Suprapubic skin (tissue), 4 donors: Measurements from ENCODE around the gene CXCR5. TPM values are rescaled to one million over a fixed set of nuclear protein-coding genes. Genes with fewer than 3 reads are reported as not detected.

Source experiments
- DNase-seq, 2 donors: peaks; one replicate each; pipeline ENCODE4 v3.0.0-alpha.2; 2019; ENCODE audit warnings: low spot score in 2 of 2
- H3K27ac ChIP-seq: fragments of 200-600 bp; sonication (generic); one replicate; pipeline ENCODE4 v1.5.1; 2019
- H3K27me3 ChIP-seq: fragments of 200-600 bp; sonication (generic); one replicate; pipeline ENCODE4 v1.5.1; 2019
- H3K36me3 ChIP-seq: fragments of 200-600 bp; sonication (generic); one replicate; pipeline ENCODE4 v1.5.1; 2019
- H3K4me1 ChIP-seq: fragments of 200-600 bp; sonication (generic); one replicate; pipeline ENCODE4 v1.5.1; 2019
- H3K4me3 ChIP-seq: fragments of 200-600 bp; sonication (generic); one replicate; pipeline ENCODE4 v1.5.1; 2019; ENCODE audit warnings: mild to moderate bottlenecking
- H3K9me3 ChIP-seq: fragments of 200-600 bp; sonication (generic); one replicate; pipeline ENCODE4 v1.5.1; 2019
- EP300 ChIP-seq: sonication (generic); formaldehyde crosslinking; IDR thresholded peaks from one replicate; pipeline ENCODE4 v1.6.1; 2017; ENCODE audit warnings: antibody characterized with exemption
- POLR2A ChIP-seq, 2 donors: fragments of 450-650 bp; IDR thresholded peaks; one replicate each; pipeline ENCODE4 v1.6.1; 2017; ENCODE audit warnings: antibody characterized with exemption in 2 of 2, mild to moderate bottlenecking in 2 of 2, moderate library complexity in 2 of 2
- POLR2AphosphoS5 ChIP-seq, 3 donors: sonication (generic); formaldehyde crosslinking; IDR thresholded peaks; one replicate each; pipeline ENCODE4 v1.6.1; 2017; ENCODE audit warnings: antibody characterized with exemption in 3 of 3
- WGBS: methylation state at CpG from one replicate; pipeline ENCODE4 v1.1.5; 2018; 5-methylcytosine and 5-hydroxymethylcytosine counted together
- total RNA-seq, 4 donors: library from RNA; depleted of rRNA; stranded (reverse); fragments of >200 nt; gene quantifications; one replicate each; pipeline ENCODE4 v1.1.0, GENCODE V29; 2016
- TF ChIP-seq, protein P1 (sequence below), 2 donors: fragments of 200-600 bp in 1 of 2; fragments of 450-650 bp in 1 of 2; sonication (generic) in 1 of 2; IDR thresholded peaks; one replicate each; pipeline ENCODE4 v1.5.1; 2016 to 2019; ENCODE audit warnings: antibody characterized with exemption in 2 of 2, mild to moderate bottlenecking in 1 of 2, moderate library complexity in 1 of 2

CXCR5 gene
- total RNA-seq, 4 donors from 2014 or later, result not detected

DNA sequence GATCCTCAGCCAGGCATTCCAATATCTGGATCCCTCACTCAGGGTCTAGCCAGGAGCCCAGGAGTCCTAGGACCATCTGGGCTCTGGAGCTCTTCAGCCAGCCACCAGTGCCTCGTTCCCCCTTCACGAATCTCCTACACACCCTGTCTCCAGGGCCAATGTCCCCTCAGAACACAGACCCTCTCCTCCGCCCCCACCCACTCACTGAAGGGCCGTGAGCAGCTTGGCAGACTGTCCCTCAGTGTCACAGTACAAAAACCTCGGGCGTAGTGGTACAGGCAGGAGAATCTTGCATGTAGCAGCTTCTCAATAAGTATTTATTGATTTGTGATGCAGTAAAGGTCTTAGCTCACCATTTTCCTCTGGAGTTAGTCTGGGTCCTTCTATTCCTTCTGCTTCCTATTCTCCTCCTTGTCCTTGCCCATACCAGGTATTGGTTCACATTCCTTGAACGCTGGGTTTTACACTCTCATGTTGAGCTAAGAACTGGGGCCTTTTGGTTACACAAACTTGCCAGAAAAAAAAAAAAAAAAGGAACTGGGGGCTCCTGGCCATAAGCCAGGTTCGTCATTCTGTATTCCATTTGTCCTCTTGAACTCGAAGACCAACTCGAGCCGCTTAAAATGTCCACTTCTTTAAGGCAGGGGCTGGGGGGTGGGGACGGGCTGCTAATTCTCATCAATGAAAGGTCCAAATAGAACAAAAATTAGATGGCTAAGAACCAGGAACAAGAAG lies 2.3 kb downstream of the CXCR5 start:
- Histone ChIP-seq H3K36me3 (no peaks in the 10 kb centered on the region), H3K4me3 (no peak overlapping the region), H3K27me3 (no peaks in the 10 kb centered on the region), H3K9me3 (no peaks in the 10 kb centered on the region), H3K27ac (no peak overlapping the region), H3K4me1 (peaks cover 30% of the 10 kb centered on the region)
- TF ChIP-seq POLR2A (IDR thresholded peaks at IDR 0.05), result no peak
- no peak for TF ChIP-seq POLR2AphosphoS5 (IDR thresholded peaks at IDR 0.05)
- TF ChIP-seq, protein P1, sequence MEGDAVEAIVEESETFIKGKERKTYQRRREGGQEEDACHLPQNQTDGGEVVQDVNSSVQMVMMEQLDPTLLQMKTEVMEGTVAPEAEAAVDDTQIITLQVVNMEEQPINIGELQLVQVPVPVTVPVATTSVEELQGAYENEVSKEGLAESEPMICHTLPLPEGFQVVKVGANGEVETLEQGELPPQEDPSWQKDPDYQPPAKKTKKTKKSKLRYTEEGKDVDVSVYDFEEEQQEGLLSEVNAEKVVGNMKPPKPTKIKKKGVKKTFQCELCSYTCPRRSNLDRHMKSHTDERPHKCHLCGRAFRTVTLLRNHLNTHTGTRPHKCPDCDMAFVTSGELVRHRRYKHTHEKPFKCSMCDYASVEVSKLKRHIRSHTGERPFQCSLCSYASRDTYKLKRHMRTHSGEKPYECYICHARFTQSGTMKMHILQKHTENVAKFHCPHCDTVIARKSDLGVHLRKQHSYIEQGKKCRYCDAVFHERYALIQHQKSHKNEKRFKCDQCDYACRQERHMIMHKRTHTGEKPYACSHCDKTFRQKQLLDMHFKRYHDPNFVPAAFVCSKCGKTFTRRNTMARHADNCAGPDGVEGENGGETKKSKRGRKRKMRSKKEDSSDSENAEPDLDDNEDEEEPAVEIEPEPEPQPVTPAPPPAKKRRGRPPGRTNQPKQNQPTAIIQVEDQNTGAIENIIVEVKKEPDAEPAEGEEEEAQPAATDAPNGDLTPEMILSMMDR (IDR thresholded peaks at IDR 0.05), result no peak
- no peak for TF ChIP-seq EP300
- no peak for DNase-seq
- 74% methylated on average over 12 of the region's 12 CpGs for WGBS

DNA sequence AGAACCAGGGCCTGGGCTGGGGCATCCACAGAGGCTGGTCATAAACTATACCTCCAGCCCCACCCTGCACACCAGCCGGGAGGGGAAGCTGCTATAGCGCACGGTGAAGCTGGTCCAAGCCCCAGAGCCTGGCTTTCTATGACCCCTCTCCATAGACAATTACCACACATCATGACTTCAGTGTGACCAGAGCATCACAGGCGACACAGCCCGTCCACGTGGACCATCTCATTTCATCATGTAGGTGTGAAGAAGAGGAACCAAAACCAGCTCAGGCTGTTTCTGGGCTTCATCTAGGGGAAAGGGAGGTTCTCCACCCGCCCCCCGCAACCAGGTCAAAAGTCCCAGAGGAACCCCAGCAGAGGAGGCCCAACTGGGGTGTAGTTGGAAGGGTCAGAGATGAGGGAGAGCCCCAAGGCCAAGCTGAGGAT lies 3.0 kb downstream of the CXCR5 start:
- WGBS, result 55% methylated on average over 2 of the region's 8 CpGs
- no peak overlapping the region for H3K27ac ChIP-seq
- peaks cover 30% of the 10 kb centered on the region for H3K4me1 ChIP-seq
- no peak for DNase-seq
- no peak overlapping the region for H3K4me3 ChIP-seq
- H3K9me3 ChIP-seq, result no peaks in the 10 kb centered on the region
- TF ChIP-seq POLR2AphosphoS5 (IDR thresholded peaks at IDR 0.05) (no peak), EP300 (no peak), POLR2A (IDR thresholded peaks at IDR 0.05) (no peak)
- TF ChIP-seq, protein P1 (IDR thresholded peaks at IDR 0.05), result no peak
- H3K27me3 ChIP-seq, result no peaks in the 10 kb centered on the region
- no peaks in the 10 kb centered on the region for H3K36me3 ChIP-seq

DNA sequence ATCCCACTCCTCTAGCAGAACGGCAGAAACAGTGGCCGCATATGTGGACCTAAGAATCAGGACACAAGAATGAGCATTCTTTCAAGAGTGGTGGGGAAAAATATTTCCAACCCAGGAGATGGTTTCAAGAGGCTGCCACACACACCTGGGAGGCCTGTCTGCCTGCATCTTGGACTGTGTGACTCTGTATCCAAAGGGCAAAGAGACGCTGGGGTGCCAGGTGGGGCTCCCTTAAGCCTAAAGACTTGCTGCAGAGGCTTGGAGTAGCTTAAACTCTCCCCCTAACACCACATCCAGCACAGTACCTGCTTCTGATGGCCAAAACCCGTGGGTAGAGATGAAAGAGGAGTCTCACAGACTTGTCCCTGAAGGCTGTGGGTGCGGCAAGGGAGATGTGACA lies 3.5 kb downstream of the CXCR5 start:
- TF ChIP-seq POLR2A (IDR thresholded peaks at IDR 0.05), result no peak
- no peak for TF ChIP-seq POLR2AphosphoS5 (IDR thresholded peaks at IDR 0.05)
- no peak for TF ChIP-seq EP300
- TF ChIP-seq, protein P1 (IDR thresholded peaks at IDR 0.05), result no peak
- WGBS, result 83% methylated on average over 5 of the region's 5 CpGs

DNA sequence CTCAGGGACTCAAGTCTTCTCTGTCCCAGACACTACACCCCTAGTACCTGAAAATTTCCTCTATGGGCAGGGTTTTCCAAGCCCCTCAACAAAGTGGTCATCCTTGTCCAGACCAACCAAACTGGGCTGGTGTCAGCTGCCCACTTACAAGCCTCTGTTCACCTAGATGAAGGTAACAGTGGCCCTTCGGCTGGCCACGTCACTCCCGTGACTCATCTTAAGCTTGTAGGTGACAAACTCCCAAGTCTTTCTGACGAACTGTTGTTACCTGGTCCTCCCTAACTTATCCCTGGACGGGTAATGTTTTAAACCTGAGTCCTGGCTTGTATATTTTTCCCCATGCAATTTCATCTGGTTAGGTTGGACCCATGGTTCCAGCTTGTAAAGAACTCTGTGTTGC lies 4.7 kb downstream of the CXCR5 start:
- WGBS, result 97% methylated on average over 5 of the region's 5 CpGs
- H3K4me1 ChIP-seq, result peaks cover 30% of the 10 kb centered on the region
- TF ChIP-seq, protein P1 (IDR thresholded peaks at IDR 0.05), result no peak
- no peak for TF ChIP-seq POLR2A (IDR thresholded peaks at IDR 0.05)
- no peak for DNase-seq
- no peak overlapping the region for H3K27ac ChIP-seq
- no peak overlapping the region for H3K4me3 ChIP-seq
- no peaks in the 10 kb centered on the region for H3K9me3 ChIP-seq
- H3K36me3 ChIP-seq, result no peaks in the 10 kb centered on the region
- H3K27me3 ChIP-seq, result no peaks in the 10 kb centered on the region

More for the DNA sequence above, 3.5 kb downstream of the CXCR5 start:
- no peak overlapping the region for H3K27ac ChIP-seq
- H3K4me3 ChIP-seq, result no peak overlapping the region
- peaks cover 30% of the 10 kb centered on the region for H3K4me1 ChIP-seq
- H3K27me3 ChIP-seq, result no peaks in the 10 kb centered on the region
- no peak for DNase-seq
- no peaks in the 10 kb centered on the region for H3K36me3 ChIP-seq
- H3K9me3 ChIP-seq, result no peaks in the 10 kb centered on the region

DNA sequence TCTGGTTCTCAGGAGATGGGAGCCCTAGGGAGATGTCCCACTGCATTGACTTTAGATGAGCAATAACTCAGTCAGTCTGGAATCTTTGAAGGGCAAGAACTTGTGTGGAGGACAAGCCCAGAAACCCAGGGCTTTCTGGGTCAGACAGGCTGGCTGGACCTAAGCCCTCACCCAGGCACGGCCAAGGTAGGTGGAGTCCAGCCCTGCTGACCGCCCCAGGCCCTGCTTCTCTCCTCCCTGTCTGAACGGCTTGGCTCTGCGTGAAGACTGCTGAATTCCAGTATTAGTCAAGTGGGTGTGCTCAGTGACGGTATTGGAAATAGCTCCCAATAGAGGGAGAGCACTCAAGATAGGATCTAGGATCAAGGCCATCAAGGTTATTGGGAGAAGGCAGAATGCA lies 6.1 kb downstream of the CXCR5 start:
- peaks cover 30% of the 10 kb centered on the region for H3K4me1 ChIP-seq
- no peak overlapping the region for H3K4me3 ChIP-seq
- no peaks in the 10 kb centered on the region for H3K9me3 ChIP-seq
- no CpG with 5 or more reads among the region's 5 CpGs for WGBS
- H3K27ac ChIP-seq, result no peak overlapping the region
- H3K36me3 ChIP-seq, result peaks cover 4% of the 10 kb centered on the region
- TF ChIP-seq EP300 (no peak), POLR2A (IDR thresholded peaks at IDR 0.05) (no peak), POLR2AphosphoS5 (IDR thresholded peaks at IDR 0.05) (no peak)
- TF ChIP-seq, protein P1 (IDR thresholded peaks at IDR 0.05), result no peak
- H3K27me3 ChIP-seq, result no peaks in the 10 kb centered on the region
- peak in 1 of 2 donors; percentile 74 for DNase-seq
